B cell (primary cell): ENCODE results near the gene LDB3.

ENCODE experiments used
- EZH2 ChIP-seq: IDR thresholded peaks from 2 replicates; pipeline ENCODE4 v1.6.1; 2012; ENCODE audit warnings: borderline replicate concordance, low read depth, mild to moderate bottlenecking, moderate library complexity, low read length; ENCODE audit not compliant: insufficient read depth, poor library complexity, severe bottlenecking
- TF ChIP-seq, protein P1 (sequence below): fragments of 200-600 bp; IDR thresholded peaks from one replicate; pipeline ENCODE4 v1.8.0; 2022; ENCODE audit warnings: antibody characterized with exemption, mild to moderate bottlenecking

DNA sequence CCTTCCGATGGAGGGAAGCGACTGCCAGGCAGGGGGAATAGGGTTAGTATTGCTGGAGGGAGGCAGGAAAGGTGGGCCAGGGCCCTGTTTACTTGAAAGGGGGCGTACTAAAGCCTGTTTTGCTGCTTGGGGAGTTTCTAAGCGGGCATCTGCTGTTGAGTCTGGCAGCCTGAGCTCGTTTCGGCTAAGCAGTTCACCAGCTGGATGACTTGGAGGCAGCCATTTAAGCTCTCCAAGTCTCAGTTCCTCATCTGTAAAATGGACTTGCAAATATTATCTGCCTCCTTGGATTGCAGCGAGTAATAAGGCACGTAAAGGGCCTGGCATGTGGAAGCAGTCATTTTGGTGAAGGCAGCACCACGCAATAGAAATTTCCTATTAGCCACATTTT is 44.0 kb downstream of the LDB3 start:
- TF ChIP-seq, protein P1, sequence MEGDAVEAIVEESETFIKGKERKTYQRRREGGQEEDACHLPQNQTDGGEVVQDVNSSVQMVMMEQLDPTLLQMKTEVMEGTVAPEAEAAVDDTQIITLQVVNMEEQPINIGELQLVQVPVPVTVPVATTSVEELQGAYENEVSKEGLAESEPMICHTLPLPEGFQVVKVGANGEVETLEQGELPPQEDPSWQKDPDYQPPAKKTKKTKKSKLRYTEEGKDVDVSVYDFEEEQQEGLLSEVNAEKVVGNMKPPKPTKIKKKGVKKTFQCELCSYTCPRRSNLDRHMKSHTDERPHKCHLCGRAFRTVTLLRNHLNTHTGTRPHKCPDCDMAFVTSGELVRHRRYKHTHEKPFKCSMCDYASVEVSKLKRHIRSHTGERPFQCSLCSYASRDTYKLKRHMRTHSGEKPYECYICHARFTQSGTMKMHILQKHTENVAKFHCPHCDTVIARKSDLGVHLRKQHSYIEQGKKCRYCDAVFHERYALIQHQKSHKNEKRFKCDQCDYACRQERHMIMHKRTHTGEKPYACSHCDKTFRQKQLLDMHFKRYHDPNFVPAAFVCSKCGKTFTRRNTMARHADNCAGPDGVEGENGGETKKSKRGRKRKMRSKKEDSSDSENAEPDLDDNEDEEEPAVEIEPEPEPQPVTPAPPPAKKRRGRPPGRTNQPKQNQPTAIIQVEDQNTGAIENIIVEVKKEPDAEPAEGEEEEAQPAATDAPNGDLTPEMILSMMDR, result no peak
- TF ChIP-seq EZH2, result no peak
